CD4-positive, alpha-beta T cell treated with Interleukin-15 for 4 hours (primary cell): ENCODE results near the gene SNX15.
"Not testable (repeated sequence)": the region's sequence is repeated elsewhere in the genome, so short reads cannot be mapped to it uniquely, and the experiment has no call there.

Experiments
- DNase-seq: peaks from one replicate; pipeline ENCODE4 v3.0.0-alpha.2; 2020; ENCODE audit warnings: low spot score

The SNX15 gene

DNA sequence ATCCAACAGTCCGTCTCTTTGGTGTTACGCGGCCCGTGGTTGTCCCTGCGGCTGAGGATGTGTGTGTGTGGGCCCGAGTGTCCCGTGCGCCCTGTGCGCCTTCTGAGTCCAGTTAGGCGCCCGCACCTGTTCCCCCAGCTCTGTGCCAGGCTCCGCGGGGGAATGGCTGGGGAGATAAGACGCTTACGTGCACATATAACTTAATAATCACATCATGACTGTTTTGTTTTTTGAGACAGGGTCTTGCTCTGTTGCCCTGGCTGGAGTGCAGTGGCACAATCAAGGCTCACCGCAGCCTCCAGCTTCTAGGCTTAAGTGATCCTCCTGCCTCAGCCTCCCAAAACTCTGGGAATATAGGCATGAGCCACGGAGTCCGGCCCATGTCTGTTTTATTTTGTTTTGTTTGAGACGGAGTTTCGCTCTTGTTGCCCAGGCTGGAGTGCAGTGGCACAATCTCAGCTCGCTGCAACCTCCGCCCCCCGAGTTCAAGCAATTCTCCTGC lies 12.5 kb upstream of the SNX15 start:
- DNase-seq = no peak

DNA sequence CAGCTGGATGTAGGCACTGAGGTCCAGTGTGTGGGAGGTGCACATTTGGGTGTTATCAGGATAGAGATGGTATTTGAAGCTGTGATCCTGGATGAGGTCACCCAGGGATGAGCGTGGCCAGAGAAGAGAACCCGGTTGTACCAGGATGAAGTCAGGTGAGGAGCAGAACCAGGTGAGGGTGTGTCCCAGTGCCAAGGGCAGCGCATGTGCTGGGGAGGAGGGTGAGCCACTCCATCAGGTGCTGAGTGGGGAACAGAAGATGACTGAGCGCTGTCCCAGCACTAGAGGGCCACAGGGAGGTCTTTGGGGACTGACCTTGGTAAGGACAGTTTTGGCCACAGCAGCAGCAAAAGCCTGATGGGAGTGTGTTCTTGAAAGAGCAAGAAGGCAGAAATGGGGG lies 10.5 kb upstream of the SNX15 start:
- DNase-seq = no peak

- no peak for DNase-seq
Observed at GRCh38 chr11:65017937-65018336, 9.3 kb upstream of the SNX15 start.

DNA sequence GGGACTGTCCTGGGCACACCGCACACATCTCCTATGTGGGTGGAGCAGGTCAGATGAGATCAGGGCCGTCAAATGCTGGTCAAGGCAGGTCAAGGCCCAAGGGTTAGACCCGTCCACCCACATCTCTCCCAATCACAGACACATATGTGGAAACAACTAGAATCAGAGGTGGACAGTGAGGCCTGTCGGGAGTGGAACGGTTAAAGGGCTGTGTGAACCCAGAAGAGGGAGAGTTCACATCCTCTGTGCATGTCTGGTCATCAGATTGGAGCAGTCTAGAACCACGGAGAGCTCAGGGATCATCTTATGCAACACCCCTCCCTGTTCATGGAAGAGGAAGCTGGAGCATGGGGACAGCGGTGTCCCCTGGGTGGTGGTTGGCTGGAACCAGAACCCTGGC lies 7.4 kb upstream of the SNX15 start:
- no peak for DNase-seq

- no peak for DNase-seq
Observed at GRCh38 chr11:65021003-65021402, 6.2 kb upstream of the SNX15 start.

- DNase-seq = no peak
Observed at GRCh38 chr11:65021509-65021908, 5.7 kb upstream of the SNX15 start.

GRCh38 chr11:65023502-65023901 lies 3.7 kb upstream of the SNX15 start:
- not testable (repeated sequence) for DNase-seq

DNA sequence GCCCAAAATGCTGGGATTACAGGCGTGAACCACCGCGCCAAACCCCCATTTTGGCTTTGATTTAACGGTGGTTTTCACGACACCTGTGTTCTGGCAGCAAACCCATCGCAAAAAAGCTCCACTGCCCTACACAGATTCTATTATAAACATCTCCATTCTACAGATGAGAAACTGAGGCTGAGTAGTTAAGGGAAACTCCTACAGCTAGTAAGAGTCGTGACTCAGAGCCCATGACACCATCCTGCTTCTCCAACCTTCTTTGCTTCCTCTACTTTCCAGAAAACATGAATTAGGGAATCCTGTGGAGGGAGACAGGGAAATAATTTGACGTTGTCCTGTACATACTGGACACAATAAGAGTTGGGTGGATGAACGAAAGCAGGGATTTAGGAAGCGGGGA lies 429 bp upstream of the SNX15 start:
- no peak for DNase-seq

- DNase-seq = no peak
Observed at GRCh38 chr11:65032216-65032615, 5.0 kb downstream of the SNX15 start.

DNA sequence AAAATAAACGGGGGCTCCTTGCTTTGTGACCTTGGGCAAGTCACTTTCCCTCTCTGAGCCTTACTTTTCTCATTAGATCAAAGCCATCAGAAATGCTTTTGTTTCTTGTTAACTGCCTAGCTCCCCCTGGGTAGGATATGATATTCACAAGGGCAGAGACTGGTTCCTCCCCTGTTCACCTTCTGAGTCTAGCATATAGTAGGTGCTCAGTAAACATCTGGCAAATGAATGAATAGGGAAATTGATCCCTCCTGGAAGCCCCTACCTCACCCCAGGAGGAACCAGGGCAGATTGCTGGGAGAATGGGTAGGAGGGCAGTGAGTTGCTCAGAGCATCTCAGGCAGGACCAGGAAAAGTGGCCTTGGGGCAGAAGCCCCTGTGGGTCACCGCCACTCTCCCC lies 7.2 kb downstream of the SNX15 start:
- no peak for DNase-seq

DNA sequence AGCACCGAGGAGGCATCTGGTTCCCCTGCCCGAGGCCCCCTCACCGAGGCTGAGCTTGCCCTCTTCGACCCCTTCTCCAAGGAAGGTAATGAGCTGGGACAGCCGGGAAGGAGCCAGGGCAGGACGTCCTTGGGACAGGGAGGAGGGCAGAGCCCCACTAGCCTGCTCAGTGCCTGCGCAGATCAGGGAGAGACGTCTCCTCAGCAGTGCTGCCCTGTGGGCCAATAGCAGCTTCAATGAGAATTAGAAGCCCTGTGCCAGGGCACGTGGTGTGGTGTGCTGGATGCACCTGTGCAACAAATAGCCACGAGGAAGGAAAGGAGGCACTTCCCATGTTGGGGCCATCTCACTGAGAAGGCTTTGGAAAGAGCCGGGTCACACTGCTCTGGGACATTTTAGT lies 8.3 kb downstream of the SNX15 start:
- DNase-seq = no peak

GRCh38 chr11:65036931-65037330 lies 9.7 kb downstream of the SNX15 start:
- DNase-seq = no peak

GRCh38 chr11:65040520-65040846 lies 13.2 kb downstream of the SNX15 start:
- no peak for DNase-seq

GRCh38 chr11:65040847-65041622 lies 13.8 kb downstream of the SNX15 start, which contains the start of gene SAC3D1:
Gene SAC3D1, plus strand, starts transcription at chr11:65041210. Its CDS starts 83 bp downstream, at chr11:65041293.
- peak; percentile 87 for DNase-seq

DNA sequence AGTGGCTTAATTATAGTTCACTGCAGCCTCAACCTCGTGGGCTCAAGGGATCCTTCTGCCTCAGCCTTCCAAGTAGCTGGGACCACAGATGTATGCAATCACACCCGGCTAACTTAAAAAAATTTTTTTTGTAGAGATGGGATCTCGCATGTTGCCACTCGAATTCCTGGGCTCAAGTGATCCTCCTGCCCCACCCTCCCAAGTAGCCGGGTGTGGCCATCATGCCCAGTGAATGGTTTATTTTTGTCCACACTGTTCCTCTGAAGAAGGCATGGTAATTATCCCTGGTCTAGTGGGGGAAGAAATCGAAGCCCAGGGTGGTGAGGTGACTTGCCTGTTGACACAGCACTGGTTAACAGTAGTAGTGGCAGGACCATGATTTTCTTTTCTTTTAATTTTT lies 15.7 kb downstream of the SNX15 start:
- no peak for DNase-seq

DNA sequence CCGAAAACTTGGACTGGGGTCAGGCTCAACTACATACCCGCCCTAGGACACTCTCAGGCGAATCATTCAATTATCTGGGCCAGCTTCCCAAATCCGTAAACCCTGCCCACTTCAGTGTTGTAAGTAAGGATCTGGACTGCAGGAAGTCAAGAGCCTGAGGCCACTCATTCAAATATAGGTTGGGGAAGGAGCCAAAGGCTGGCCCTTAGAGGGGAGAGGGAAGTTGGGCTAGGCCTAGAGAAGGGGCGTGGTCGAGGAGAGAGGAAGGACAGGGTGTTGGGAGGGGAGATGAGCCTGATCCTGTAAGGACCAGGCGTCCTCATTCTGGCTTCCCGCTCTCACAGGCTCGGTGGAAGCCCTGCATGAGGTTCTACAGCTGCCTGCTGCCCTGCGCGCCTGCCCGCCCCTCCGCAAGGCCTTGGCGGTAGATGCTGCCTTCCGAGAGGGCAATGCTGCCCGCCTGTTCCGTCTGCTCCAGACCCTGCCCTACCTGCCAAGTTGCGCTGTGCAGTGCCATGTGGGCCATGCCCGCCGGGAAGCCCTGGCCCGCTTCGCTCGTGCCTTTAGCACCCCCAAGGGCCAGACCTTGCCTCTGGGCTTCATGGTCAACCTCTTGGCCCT lies 16.8 kb downstream of the SNX15 start:
- no peak for DNase-seq

GRCh38 chr11:65045061-65045460 lies 17.8 kb downstream of the SNX15 start:
- no peak for DNase-seq

DNA sequence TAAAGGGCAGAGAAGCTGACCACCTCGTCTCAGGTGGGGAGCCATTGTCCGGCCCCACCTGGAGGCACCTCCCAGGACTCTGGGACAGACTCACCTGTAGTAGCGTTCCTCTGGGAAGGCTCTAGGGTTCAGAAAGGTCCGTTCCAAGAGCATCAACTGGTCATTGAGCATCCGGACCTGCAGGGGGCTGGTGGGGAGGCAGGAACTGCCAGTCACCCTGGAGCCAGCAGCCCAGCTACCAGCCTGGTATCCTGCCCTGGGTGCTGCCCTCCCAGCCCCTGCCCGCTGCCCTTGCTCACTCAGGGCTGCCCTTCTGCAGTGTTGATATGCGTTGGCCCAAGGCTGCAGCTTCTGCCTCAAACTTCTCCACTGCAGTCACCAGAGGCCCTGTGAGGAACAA lies 18.5 kb downstream of the SNX15 start:
- no peak for DNase-seq

DNA sequence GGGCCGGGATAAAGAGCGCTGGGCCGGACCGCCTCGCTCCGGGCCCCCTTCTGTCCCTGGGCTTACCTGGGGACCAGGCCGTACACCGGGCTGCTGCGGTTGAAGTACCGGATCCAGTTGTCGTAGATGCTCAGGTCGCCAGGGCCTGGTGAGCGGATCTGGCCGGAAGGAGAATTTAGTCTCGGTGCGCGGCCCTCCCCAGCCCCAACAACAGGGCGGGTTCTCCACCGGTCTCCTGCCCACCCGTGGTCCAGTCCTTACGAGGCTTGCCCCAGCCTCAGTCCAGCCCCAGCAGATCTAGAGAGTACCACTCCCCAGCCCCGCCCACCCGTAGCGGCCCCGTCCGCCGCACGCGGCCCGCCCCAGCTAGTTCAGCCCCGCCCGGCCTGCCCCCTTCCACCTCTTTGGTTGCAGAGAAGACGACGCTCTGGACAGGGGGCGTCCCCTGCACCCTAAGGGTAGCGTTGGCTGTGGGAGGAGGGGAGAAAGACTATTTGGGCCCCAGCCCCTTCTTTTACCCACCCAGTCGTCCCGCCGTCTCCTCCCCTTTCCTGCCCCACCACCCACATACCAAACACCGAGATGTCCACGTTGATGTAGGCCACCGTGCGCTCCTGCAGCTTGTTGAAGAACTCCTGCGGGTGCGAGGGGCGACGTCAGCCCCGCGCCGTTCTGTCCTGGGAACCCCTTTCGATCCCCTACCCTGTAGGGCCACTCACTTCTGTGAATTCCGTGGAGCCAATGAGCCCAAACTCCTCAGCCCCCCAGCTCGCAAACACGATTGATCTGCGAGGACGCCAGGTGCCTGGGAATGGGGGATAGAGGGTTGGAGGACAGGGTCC lies 20.6 kb downstream of the SNX15 start:
- no peak for DNase-seq

GRCh38 chr11:65051398-65051858 lies 24.2 kb downstream of the SNX15 start:
- no peak for DNase-seq

DNA sequence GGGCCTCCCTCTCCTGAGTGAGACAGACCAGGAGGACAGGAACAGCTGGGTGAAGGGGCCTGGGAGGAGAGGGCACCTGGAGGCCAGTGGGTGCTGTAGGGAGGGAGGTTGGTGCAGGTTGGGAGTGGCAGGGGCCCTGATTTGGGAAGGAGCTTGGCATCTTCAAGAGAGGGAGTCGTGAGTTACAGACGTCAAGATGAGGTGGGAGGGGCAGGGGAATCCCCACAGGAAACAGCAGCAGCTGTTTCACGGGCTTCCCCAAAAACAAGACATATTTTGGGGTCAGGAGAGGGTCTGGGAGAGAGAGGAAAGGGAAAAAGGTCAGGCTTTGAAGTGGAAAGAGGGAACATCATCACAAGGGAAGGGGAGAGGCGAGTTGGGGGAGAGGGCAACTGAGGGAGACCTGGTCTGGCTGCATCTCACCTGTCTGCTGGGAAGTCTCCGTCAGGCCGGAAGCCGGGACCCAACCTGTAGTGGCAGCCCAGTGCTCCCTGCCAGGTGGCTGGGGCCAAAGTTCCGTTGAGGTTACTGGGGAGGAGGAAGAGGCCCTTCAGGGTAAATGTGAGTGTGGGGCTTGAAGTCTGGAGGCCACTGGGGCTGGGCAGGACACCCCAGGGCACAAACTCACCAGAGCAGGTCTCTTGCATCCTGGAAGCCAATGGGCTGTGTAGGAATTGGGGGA lies 26.7 kb downstream of the SNX15 start:
- DNase-seq = no peak

DNA sequence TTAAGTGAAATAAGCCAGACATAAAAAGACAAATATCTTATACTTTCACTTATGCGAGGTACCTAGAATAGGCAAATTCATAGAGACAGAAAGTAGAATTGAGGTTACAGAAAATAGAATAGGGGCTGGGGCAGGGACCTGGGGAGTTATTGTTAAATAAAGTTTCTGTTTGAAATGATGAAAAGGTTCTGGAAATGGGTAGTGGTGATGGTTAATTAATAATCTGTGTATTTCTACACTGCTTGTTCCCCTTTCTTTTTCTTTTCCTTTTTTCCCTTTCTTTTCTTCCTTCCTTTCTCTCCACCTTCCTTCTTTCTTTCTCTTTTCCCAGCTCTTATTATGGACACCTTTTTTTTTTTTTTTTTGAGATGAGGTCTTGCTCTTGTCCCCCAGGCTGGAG lies 28.3 kb downstream of the SNX15 start:
- no peak for DNase-seq
